CD8-positive, alpha-beta memory T cell (primary cell): ENCODE results near the gene COL2A1. TPM values are rescaled to one million over a fixed set of nuclear protein-coding genes. Genes with fewer than 3 reads are reported as not detected.

Source experiments
- CTCF ChIA-PET: fragments of 350-600 bp; sonication (Branson Sonifier 250); formaldehyde crosslinking; loops from one replicate; lab custom pipeline; 2021; ENCODE audit warnings: antibody characterized with exemption; lab: Charles Lee
- POLR2A ChIA-PET: fragments of 350-600 bp; sonication (Branson Sonifier 250); formaldehyde crosslinking; loops from one replicate; lab custom pipeline; 2021; ENCODE audit warnings: antibody characterized with exemption; lab: Charles Lee
- DNase-seq, 5 donors: peaks; one replicate each; pipeline versions ENCODE4 v3.0.0 to v3.0.0-alpha.2; 2020 to 2022; ENCODE audit warnings: mixed read lengths in 1 of 5
- H3K27ac ChIP-seq: one replicate; pipeline ENCODE4 v1.7.0; 2013; ENCODE audit warnings: low read depth, mild to moderate bottlenecking, low read length, moderate library complexity
- H3K27me3 ChIP-seq: 2 replicates; pipeline ENCODE4 v1.7.0; 2013; ENCODE audit warnings: low read length, mild to moderate bottlenecking; ENCODE audit not compliant: insufficient read depth, poor library complexity, severe bottlenecking
- H3K36me3 ChIP-seq: 2 replicates; pipeline ENCODE4 v1.7.0; 2013; ENCODE audit warnings: mild to moderate bottlenecking, low read length, moderate library complexity; ENCODE audit not compliant: insufficient read depth
- H3K4me1 ChIP-seq: 2 replicates; pipeline ENCODE4 v1.7.0; 2013; ENCODE audit warnings: mild to moderate bottlenecking, low read length, moderate library complexity; ENCODE audit not compliant: insufficient read depth
- H3K4me3 ChIP-seq: 2 replicates; pipeline ENCODE4 v1.7.0; 2013; ENCODE audit warnings: mild to moderate bottlenecking, low read length
- H3K9me3 ChIP-seq: 2 replicates; pipeline ENCODE4 v1.7.0; 2013; ENCODE audit warnings: mild to moderate bottlenecking, low read length
- H3K27ac Mint-ChIP-seq, 8 donors: one replicate each; pipeline ENCODE4 v1.8.0; 2020 to 2021; ENCODE audit warnings: mixed read lengths in 8 of 8, mild to moderate bottlenecking in 6 of 8, inconsistent platforms in 3 of 8, moderate library complexity in 3 of 8
- H3K27me3 Mint-ChIP-seq, 2 donors: one replicate each; pipeline ENCODE4 v1.8.0; 2020 to 2021; ENCODE audit warnings: mixed read lengths in 2 of 2, mild to moderate bottlenecking in 1 of 2, moderate library complexity in 1 of 2
- H3K36me3 Mint-ChIP-seq, 3 donors: one replicate each; pipeline ENCODE4 v1.8.0; 2020 to 2021; ENCODE audit warnings: mixed read lengths in 3 of 3, inconsistent platforms in 1 of 3, mild to moderate bottlenecking in 1 of 3
- H3K4me1 Mint-ChIP-seq, 3 donors: one replicate each; pipeline ENCODE4 v1.8.0; 2020 to 2021; ENCODE audit warnings: mixed read lengths in 3 of 3, inconsistent platforms in 1 of 3, mild to moderate bottlenecking in 1 of 3
- H3K4me3 Mint-ChIP-seq, 7 donors: one replicate each; pipeline ENCODE4 v1.8.0; 2020 to 2021; ENCODE audit warnings: mixed read lengths in 7 of 7, mild to moderate bottlenecking in 6 of 7, moderate library complexity in 4 of 7, inconsistent platforms in 2 of 7
- H3K9me3 Mint-ChIP-seq, 5 donors: one replicate each; pipeline ENCODE4 v1.8.0; 2020 to 2022; ENCODE audit warnings: mixed read lengths in 5 of 5, mild to moderate bottlenecking in 3 of 5, moderate library complexity in 2 of 5, inconsistent platforms in 1 of 5
- polyA plus RNA-seq: library from polyadenylated mRNA; unstranded; fragments of 300-500 nt; fragmentation: Illumina TruSeq; gene quantifications from one replicate; pipeline ENCODE4 v1.2.3, GENCODE V29; 2021
- total RNA-seq, 2 experiments: library from RNA; stranded (reverse); gene quantifications; one replicate each; pipeline ENCODE4 v1.2.3, GENCODE V29; 2021

Gene COL2A1
- total and polyA plus RNA-seq, 3 experiments from 2014 or later: not detected

DNA sequence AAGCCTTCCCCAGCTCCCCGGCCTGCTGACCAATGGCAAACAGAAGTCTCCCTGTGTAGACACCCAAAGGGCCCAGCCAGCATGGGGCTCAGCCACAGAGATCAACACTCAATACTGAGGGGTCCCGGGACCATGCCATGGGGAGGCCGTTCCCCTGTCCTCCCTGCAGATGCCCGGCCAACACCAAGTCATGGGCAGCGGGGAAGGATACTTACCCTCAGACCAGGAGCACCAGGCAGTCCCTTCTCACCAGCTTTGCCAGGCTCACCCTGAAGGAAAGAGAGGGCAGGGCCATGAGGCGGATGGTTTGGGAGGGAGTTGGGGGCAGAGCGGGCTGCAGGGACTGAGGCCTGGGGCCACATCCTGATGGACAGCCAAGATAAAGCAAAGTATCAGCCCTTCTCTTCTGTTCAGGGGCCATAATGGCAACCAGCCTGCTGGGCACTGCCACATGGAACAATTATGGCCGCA, 19.9 kb downstream of the COL2A1 start:
- no peak overlapping the region for H3K27ac Mint-ChIP-seq
- CTCF ChIA-PET: no interaction called here
- H3K4me1 Mint-ChIP-seq: peaks cover 2 to 4% (median 2%) of the 10 kb centered on the region in 3 donors
- H3K27ac ChIP-seq: no peak overlapping the region
- DNase-seq: no peak
- H3K4me3 Mint-ChIP-seq: no peak overlapping the region
- H3K36me3 Mint-ChIP-seq: no peaks in the 10 kb centered on the region
- no peaks in the 10 kb centered on the region for H3K27me3 ChIP-seq
- H3K36me3 ChIP-seq: no peaks in the 10 kb centered on the region
- POLR2A ChIA-PET: no interaction called here
- H3K27me3 Mint-ChIP-seq: peaks cover 2 to 4% of the 10 kb centered on the region in 2 donors
- no peak overlapping the region for H3K4me3 ChIP-seq
- H3K9me3 ChIP-seq: no peaks in the 10 kb centered on the region
- peaks cover 1% of the 10 kb centered on the region for H3K4me1 ChIP-seq
- H3K9me3 Mint-ChIP-seq: no peaks in the 10 kb centered on the region

GRCh38 chr12:47983541-47984115, 20.6 kb downstream of the COL2A1 start:
- Histone ChIP-seq H3K4me3 (no peak overlapping the region), H3K27me3 (no peaks in the 10 kb centered on the region), H3K4me1 (no peaks in the 10 kb centered on the region), H3K36me3 (no peaks in the 10 kb centered on the region), H3K27ac (no peak overlapping the region), H3K9me3 (no peaks in the 10 kb centered on the region)
- Mint-ChIP-seq H3K4me3 (no peak overlapping the region), H3K36me3 (no peaks in the 10 kb centered on the region), H3K4me1 (no peaks in the 10 kb centered on the region), H3K27me3 (peaks cover 2 to 8% of the 10 kb centered on the region in 2 donors), H3K27ac (no peak overlapping the region), H3K9me3 (no peaks in the 10 kb centered on the region)
- CTCF ChIA-PET: no interaction called here
- POLR2A ChIA-PET: no interaction called here
- DNase-seq: peak in 1 of 5 donors; percentile 13

- no peak overlapping the region for H3K4me3 Mint-ChIP-seq
- H3K9me3 Mint-ChIP-seq: no peaks in the 10 kb centered on the region
- Histone ChIP-seq H3K36me3 (no peaks in the 10 kb centered on the region), H3K4me1 (no peaks in the 10 kb centered on the region), H3K27ac (no peak overlapping the region), H3K9me3 (no peaks in the 10 kb centered on the region), H3K4me3 (no peak overlapping the region), H3K27me3 (no peaks in the 10 kb centered on the region)
- ChIA-PET CTCF (no interaction called here), POLR2A (no interaction called here)
- no peak overlapping the region for H3K27ac Mint-ChIP-seq
- H3K4me1 Mint-ChIP-seq: no peaks in the 10 kb centered on the region
- H3K36me3 Mint-ChIP-seq: no peaks in the 10 kb centered on the region
- DNase-seq: peak in 1 of 5 donors; percentile 18
- H3K27me3 Mint-ChIP-seq: peaks cover 2 to 8% of the 10 kb centered on the region in 2 donors
These were observed 21.5 kb downstream of the COL2A1 start for GRCh38 chr12:47982770-47983169.

DNA sequence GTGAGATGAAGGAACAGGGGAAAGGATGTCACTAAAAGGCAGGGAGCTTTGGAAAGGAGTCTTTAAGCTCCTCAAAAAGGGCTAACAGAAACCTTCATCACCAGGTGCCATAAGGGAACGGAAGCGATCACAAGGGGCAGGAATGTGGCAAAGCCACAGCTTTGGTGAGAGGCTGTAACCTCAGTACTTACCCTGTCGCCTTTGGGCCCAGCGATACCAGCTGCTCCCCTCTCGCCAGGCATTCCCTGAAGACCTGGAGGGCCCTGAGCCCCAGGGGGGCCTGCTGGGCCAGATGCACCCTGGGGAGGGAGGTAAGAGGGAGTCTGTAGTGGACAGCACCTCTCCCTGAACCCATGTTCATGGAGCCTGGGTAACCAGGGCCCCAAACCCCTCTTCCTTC, 22.0 kb downstream of the COL2A1 start:
- no peaks in the 10 kb centered on the region for H3K27me3 ChIP-seq
- no peak overlapping the region for H3K4me3 Mint-ChIP-seq
- no peaks in the 10 kb centered on the region for H3K36me3 Mint-ChIP-seq
- POLR2A ChIA-PET: no interaction called here
- no peak for DNase-seq
- H3K4me3 ChIP-seq: no peak overlapping the region
- CTCF ChIA-PET: no interaction called here
- no peaks in the 10 kb centered on the region for H3K36me3 ChIP-seq
- peaks cover 2 to 8% of the 10 kb centered on the region in 2 donors for H3K27me3 Mint-ChIP-seq
- no peaks in the 10 kb centered on the region for H3K4me1 ChIP-seq
- H3K9me3 ChIP-seq: no peaks in the 10 kb centered on the region
- H3K4me1 Mint-ChIP-seq: no peaks in the 10 kb centered on the region
- H3K27ac Mint-ChIP-seq: no peak overlapping the region
- no peaks in the 10 kb centered on the region for H3K9me3 Mint-ChIP-seq
- H3K27ac ChIP-seq: no peak overlapping the region

DNA sequence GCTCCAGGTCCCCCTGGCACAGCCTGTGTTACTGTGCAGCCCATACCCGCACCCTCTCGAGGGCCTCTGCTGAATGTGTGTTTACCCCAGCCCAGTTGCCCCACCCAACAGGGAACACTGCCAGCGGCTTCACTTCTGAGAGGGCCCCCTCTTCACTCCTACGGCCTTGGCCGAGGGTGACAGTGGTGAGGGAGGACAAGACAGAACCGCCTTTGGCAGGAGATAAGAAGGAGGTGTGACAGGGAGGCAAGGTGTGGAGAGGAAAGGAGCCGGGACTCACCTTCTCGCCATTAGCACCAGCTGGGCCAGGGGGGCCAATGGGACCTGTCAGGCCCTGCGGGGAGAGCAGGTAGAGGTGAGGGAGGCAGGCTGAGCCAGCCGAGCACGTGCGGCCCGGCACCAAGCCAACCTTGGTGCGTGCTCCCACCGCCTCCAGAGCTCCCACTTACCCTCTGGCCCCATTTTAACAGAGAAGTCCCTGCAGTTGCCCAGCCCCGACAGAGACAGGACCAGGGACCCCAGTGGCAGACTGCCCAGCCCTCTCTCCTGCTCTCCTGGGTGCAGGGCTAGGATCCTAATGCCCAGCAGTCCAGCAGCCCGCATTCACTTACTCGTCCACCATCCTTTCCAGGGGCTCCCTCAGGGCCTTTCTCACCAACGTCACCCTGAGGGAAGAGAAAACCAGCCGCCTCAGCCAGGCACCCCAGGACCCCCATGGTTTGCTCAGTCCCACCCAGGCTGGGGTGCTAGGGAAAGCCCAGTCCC, 22.6 kb downstream of the COL2A1 start:
- peak overlapping the region in 1 of 8 donors; percentile 76 for H3K27ac Mint-ChIP-seq
- Histone ChIP-seq H3K27ac (no peak overlapping the region), H3K36me3 (no peaks in the 10 kb centered on the region), H3K9me3 (no peaks in the 10 kb centered on the region), H3K4me1 (no peaks in the 10 kb centered on the region), H3K4me3 (no peak overlapping the region), H3K27me3 (no peaks in the 10 kb centered on the region)
- no peaks in the 10 kb centered on the region for H3K36me3 Mint-ChIP-seq
- CTCF ChIA-PET: no interaction called here
- no peaks in the 10 kb centered on the region for H3K9me3 Mint-ChIP-seq
- no peaks in the 10 kb centered on the region for H3K4me1 Mint-ChIP-seq
- peaks cover 2 to 8% of the 10 kb centered on the region in 2 donors for H3K27me3 Mint-ChIP-seq
- H3K4me3 Mint-ChIP-seq: no peak overlapping the region
- POLR2A ChIA-PET: no interaction called here
- DNase-seq: no peak

- no peaks in the 10 kb centered on the region for H3K4me1 ChIP-seq
- Mint-ChIP-seq H3K4me1 (no peaks in the 10 kb centered on the region), H3K27me3 (peaks cover 2 to 8% of the 10 kb centered on the region in 2 donors), H3K27ac (peak overlapping the region in 1 of 8 donors; percentile 43), H3K9me3 (no peaks in the 10 kb centered on the region), H3K4me3 (no peak overlapping the region), H3K36me3 (no peaks in the 10 kb centered on the region)
- H3K36me3 ChIP-seq: no peaks in the 10 kb centered on the region
- POLR2A ChIA-PET: no interaction called here
- CTCF ChIA-PET: no interaction called here
- H3K27me3 ChIP-seq: no peaks in the 10 kb centered on the region
- H3K27ac ChIP-seq: no peak overlapping the region
- no peak for DNase-seq
- H3K9me3 ChIP-seq: no peaks in the 10 kb centered on the region
- H3K4me3 ChIP-seq: no peak overlapping the region
These were observed 23.3 kb downstream of the COL2A1 start for GRCh38 chr12:47980779-47981495.

DNA sequence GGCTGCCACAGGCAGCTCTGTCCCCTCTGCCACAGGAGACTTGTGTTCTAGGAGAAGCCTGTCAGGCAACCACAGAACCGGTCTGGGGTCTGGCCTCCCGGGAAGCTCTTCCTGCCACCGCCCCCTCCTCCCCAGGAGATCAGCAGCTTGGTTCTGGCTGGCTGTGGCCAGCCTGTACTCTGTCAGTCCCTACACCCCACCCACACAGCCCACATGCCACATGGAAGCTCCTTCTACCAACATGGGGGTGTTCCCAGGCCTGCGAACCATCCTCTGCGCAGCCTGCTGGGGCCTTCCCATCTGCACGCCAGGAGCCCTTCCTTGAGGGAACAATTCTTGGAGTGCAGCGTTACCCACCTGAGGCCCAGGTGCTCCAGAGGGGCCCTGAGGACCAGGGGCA, 24.1 kb downstream of the COL2A1 start:
- H3K27me3 Mint-ChIP-seq: peaks cover 2 to 8% of the 10 kb centered on the region in 2 donors
- CTCF ChIA-PET: no interaction called here

GRCh38 chr12:47979686-47980085, 24.6 kb downstream of the COL2A1 start:
- CTCF ChIA-PET: interaction anchor here (1.6 kb wide), 1 partner anchor 16 kb away, joined by 7 read pairs; the partner anchor contains the start of gene TMEM106C

More for the DNA sequence above, 24.1 kb downstream of the COL2A1 start:
- no peak for DNase-seq
- H3K4me3 Mint-ChIP-seq: peak overlapping the region in 1 of 7 donors; percentile 48
- Histone ChIP-seq H3K4me3 (no peak overlapping the region), H3K9me3 (no peaks in the 10 kb centered on the region), H3K27ac (no peak overlapping the region), H3K27me3 (no peaks in the 10 kb centered on the region), H3K4me1 (no peaks in the 10 kb centered on the region), H3K36me3 (no peaks in the 10 kb centered on the region)
- H3K36me3 Mint-ChIP-seq: no peaks in the 10 kb centered on the region
- no peaks in the 10 kb centered on the region for H3K4me1 Mint-ChIP-seq
- H3K27ac Mint-ChIP-seq: no peak overlapping the region
- POLR2A ChIA-PET: no interaction called here
- H3K9me3 Mint-ChIP-seq: no peaks in the 10 kb centered on the region

More at GRCh38 chr12:47979686-47980085, 24.6 kb downstream of the COL2A1 start:
- Histone ChIP-seq H3K4me3 (no peak overlapping the region), H3K36me3 (no peaks in the 10 kb centered on the region), H3K27me3 (no peaks in the 10 kb centered on the region), H3K4me1 (no peaks in the 10 kb centered on the region), H3K9me3 (no peaks in the 10 kb centered on the region), H3K27ac (no peak overlapping the region)
- no peaks in the 10 kb centered on the region for H3K4me1 Mint-ChIP-seq
- DNase-seq: no peak
- no peaks in the 10 kb centered on the region for H3K9me3 Mint-ChIP-seq
- H3K27me3 Mint-ChIP-seq: peaks cover 0 to 8% of the 10 kb centered on the region in 2 donors
- H3K36me3 Mint-ChIP-seq: no peaks in the 10 kb centered on the region
- POLR2A ChIA-PET: no interaction called here
- no peak overlapping the region for H3K4me3 Mint-ChIP-seq
- H3K27ac Mint-ChIP-seq: no peak overlapping the region
